ENCODE data around the gene POTEF.
"Not testable (repeated sequence)": the region's sequence is repeated elsewhere in the genome, so short reads cannot be mapped to it uniquely, and the experiment has no call there.

GRCh38 chr2:130157825-130158514, 28.9 kb upstream of the POTEF start:
- not testable (repeated sequence) for TF ChIP-seq POLR2A (IDR thresholded peaks at IDR 0.05)
- TF ChIP-seq, protein P1, sequence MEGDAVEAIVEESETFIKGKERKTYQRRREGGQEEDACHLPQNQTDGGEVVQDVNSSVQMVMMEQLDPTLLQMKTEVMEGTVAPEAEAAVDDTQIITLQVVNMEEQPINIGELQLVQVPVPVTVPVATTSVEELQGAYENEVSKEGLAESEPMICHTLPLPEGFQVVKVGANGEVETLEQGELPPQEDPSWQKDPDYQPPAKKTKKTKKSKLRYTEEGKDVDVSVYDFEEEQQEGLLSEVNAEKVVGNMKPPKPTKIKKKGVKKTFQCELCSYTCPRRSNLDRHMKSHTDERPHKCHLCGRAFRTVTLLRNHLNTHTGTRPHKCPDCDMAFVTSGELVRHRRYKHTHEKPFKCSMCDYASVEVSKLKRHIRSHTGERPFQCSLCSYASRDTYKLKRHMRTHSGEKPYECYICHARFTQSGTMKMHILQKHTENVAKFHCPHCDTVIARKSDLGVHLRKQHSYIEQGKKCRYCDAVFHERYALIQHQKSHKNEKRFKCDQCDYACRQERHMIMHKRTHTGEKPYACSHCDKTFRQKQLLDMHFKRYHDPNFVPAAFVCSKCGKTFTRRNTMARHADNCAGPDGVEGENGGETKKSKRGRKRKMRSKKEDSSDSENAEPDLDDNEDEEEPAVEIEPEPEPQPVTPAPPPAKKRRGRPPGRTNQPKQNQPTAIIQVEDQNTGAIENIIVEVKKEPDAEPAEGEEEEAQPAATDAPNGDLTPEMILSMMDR (IDR thresholded peaks at IDR 0.05), result not testable (repeated sequence)
